A673 (cell line): ENCODE results near the gene GAS7.

ENCODE experiments used
- EZH2 ChIP-seq: fragments of 200-600 bp; sonication (generic); IDR thresholded peaks from 2 replicates; pipeline ENCODE4 v1.6.1; 2017; ENCODE audit warnings: borderline replicate concordance, low read depth, mild to moderate bottlenecking, mixed read lengths, antibody characterized with exemption, low read length; ENCODE audit not compliant: poor library complexity, severe bottlenecking
- TF ChIP-seq, protein P1 (sequence below): fragments of 300-800, 200-600 bp; sonication (generic); conservative IDR thresholded peaks from 2 replicates; pipeline ENCODE4 v1.5.1; 2017; ENCODE audit warnings: low read depth, mild to moderate bottlenecking, antibody characterized with exemption, low read length, moderate library complexity, mixed read lengths

DNA sequence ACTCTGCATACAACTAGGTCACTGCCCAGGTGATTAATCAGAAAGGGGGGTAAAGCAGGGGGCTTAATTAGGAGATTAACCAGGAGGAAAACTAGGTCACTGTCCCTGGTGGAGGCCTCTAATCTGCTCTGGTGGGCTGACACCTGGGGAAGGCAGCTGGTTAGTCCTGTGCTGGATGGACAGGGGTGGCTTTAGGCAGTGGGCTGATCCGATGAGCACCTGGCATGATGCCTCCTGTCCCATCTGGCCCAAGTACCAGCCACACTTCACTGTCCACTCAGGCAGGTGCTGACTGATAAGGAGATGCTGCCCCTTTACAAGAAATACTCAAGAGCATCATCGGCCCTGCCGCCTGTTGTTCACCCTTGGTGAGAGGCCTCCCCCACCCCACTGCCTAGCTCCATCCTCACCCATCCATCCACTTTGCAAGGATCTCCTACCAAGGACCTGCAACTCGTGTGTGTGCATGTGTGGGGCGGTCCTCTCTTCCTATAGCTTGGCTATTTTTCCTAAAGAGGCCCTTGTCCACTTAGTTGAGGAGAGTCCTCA is 279.5 kb downstream of the GAS7 start:
- TF ChIP-seq, protein P1, sequence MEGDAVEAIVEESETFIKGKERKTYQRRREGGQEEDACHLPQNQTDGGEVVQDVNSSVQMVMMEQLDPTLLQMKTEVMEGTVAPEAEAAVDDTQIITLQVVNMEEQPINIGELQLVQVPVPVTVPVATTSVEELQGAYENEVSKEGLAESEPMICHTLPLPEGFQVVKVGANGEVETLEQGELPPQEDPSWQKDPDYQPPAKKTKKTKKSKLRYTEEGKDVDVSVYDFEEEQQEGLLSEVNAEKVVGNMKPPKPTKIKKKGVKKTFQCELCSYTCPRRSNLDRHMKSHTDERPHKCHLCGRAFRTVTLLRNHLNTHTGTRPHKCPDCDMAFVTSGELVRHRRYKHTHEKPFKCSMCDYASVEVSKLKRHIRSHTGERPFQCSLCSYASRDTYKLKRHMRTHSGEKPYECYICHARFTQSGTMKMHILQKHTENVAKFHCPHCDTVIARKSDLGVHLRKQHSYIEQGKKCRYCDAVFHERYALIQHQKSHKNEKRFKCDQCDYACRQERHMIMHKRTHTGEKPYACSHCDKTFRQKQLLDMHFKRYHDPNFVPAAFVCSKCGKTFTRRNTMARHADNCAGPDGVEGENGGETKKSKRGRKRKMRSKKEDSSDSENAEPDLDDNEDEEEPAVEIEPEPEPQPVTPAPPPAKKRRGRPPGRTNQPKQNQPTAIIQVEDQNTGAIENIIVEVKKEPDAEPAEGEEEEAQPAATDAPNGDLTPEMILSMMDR: no peak
- no peak for TF ChIP-seq EZH2
